Heart left ventricle (tissue), 13 donors: ENCODE results near the gene SEC61A1.

Experiments
- POLR2A ChIP-seq, 2 donors: fragments of 450-650 bp; IDR thresholded peaks; one replicate each; pipeline ENCODE4 v1.6.1; 2017; ENCODE audit warnings: antibody characterized with exemption in 2 of 2, mild to moderate bottlenecking in 2 of 2, moderate library complexity in 2 of 2
- TF ChIP-seq, protein P1 (sequence below), 12 donors: fragments of 200-600 bp; sonication (generic) in 4 of 12; IDR thresholded peaks; one replicate each; pipeline versions ENCODE4 v1.5.0 to v1.8.0; 2018 to 2022; ENCODE audit warnings: antibody characterized with exemption in 12 of 12, mild to moderate bottlenecking in 5 of 12
- donor health status: ischemic (EF 13 %, LVEDD 7.1; RV severe dilation, severe dysfunction).
- donor health status: DM: no; HTN: yes; CAD: no.
- donor health status: DM: no; HTN: no; CAD: no.
- donor health status: ischemic (EF 25% LVEDD 6.9; RV normal size, moderate dysfunction).
- donor health status: ischemic (EF 25% LVEDD 5.7; RV mildly dilated, moderate dysfunction).
- donor health status: ischemic (EF 35%, LVEDD 5.7; RV mildly dilated, moderate dysfunction).
- donor health status: nonischemic (EF 11% LVEDD 7.7; RV severe dilation, severe dysfunction).
- donor health status: DM: yes; HTN: yes; CAD: no.
- donor health status: PGD.
- donor health status: ischemic (EF 29% LVEDD 5.4; RV normal size, mild dysfunction).
- donor health status: nonischemic (EF 23%, LVEDD 6.1; RV moderate dilation, normal function).

DNA sequence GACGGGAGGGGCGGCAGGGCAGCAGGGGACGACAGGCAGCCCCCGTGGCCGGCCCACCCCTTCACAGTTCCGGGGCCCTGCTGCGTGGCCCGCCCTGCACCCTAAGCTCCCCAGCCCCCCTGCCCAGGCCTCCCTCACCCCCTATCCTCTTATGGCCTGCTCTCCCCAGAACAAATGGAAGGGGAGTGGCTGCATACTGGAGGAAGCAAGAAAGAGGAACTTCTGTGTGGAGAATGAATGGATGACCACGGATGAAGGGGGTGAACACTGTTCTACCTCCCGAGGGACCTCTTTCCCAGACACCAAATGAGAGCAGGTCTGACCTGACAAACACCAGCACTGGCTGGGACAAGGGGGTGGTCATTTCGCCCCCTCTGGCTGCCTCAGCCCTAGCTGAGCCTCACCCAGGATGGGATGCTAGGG is 25.0 kb downstream of the SEC61A1 start:
- TF ChIP-seq, protein P1, sequence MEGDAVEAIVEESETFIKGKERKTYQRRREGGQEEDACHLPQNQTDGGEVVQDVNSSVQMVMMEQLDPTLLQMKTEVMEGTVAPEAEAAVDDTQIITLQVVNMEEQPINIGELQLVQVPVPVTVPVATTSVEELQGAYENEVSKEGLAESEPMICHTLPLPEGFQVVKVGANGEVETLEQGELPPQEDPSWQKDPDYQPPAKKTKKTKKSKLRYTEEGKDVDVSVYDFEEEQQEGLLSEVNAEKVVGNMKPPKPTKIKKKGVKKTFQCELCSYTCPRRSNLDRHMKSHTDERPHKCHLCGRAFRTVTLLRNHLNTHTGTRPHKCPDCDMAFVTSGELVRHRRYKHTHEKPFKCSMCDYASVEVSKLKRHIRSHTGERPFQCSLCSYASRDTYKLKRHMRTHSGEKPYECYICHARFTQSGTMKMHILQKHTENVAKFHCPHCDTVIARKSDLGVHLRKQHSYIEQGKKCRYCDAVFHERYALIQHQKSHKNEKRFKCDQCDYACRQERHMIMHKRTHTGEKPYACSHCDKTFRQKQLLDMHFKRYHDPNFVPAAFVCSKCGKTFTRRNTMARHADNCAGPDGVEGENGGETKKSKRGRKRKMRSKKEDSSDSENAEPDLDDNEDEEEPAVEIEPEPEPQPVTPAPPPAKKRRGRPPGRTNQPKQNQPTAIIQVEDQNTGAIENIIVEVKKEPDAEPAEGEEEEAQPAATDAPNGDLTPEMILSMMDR (IDR thresholded peaks at IDR 0.05), result no peak
- no peak for TF ChIP-seq POLR2A (IDR thresholded peaks at IDR 0.05)
